Measurements from ENCODE around the gene MAPKAP1. TPM values are rescaled to one million over a fixed set of nuclear protein-coding genes. Genes with fewer than 3 reads are reported as not detected.

Gene MAPKAP1
- total and polyA plus RNA-seq, 2 experiments from 2014 or later: 68.5 to 74.5 TPM

DNA sequence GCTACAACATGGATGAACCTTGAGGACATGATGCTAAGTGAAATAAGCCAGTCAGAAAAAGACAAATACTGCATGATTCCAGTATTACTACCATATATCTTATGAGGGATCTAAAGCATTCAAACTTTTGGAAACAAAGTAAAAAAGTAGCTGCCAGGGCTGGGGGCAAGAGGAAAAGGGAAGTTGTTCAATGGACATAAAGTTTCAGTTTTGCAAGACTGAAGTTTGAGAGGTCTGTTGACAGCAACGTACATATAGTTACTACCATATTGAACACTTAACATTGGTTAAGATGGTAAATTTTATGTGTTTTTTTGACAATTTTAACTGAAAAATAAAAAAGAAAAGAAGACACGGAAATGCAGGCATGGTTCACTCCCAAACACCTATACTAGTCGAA, 77.6 kb downstream of the MAPKAP1 start:
- WGBS, 2 experiments (ENCODE audit: low coverage in 1 of 2, low lambda C conversion rate in 2 of 2, missing lambda C conversion rate in 2 of 2): 100% methylated on average over 3 of the region's 3 CpGs
- in situ Hi-C loops (cut with MboI): no loop called here
- Histone ChIP-seq H3F3A (ENCODE audit: insufficient read depth) (peaks cover 56% of the 10 kb centered on the region), H3K79me2 (ENCODE audit: insufficient read depth) (peaks cover 78% of the 10 kb centered on the region), H3K27me3 (replicated peaks; ENCODE audit: insufficient read depth) (no peaks in the 10 kb centered on the region), H2AFZ (no peak overlapping the region), H3K27ac (no peak overlapping the region), H3K9ac (no peak overlapping the region), H3K4me2 (ENCODE audit: unreplicated experiment) (no peak overlapping the region), H3K4me3 (no peak overlapping the region), H3K9me3 (ENCODE audit: low read depth) (no peaks in the 10 kb centered on the region), H3K36me3 (ENCODE audit: low read depth) (no peaks in the 10 kb centered on the region), H3K4me1 (ENCODE audit: insufficient read depth) (peaks cover 48% of the 10 kb centered on the region), H4K20me1 (ENCODE audit: insufficient read depth) (peaks cover 31% of the 10 kb centered on the region; the same call in 1 of the 2 replicates), H3K9me2 (ENCODE audit: insufficient read depth) (no peaks in the 10 kb centered on the region)
- no peak for TF ChIP-seq EZH2phosphoT487 (IDR thresholded peaks at IDR 0.05; ENCODE audit: insufficient read depth, low read depth)
- no peak for TF ChIP-seq EZH2 (IDR thresholded peaks at IDR 0.05; ENCODE audit: insufficient read depth, poor library complexity, severe bottlenecking)
- no peak for DNase-seq

DNA sequence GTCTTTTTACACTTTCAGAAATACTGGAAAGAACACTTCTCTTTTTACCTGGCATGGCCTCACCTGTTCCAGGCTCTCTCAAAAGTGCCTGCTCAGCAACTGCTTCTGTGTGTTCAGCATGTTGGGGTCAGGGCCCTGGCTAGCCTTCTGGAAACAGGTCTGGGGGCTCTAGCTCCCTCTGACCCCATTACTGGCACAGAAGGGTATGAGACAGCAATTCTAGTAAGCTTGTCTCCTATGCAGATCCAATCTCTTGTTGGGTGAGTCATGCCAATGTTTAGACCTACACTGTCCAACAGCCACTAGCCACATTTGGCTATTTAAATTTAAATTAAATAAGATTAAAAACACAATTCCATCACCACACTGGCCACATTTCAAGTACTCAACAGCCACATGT, 80.8 kb downstream of the MAPKAP1 start:
- DNase-seq: peak; percentile 40
- Histone ChIP-seq H3K9ac (no peak overlapping the region), H3K4me2 (ENCODE audit: unreplicated experiment) (no peak overlapping the region), H3K4me1 (ENCODE audit: insufficient read depth) (peaks cover 15% of the 10 kb centered on the region), H3F3A (ENCODE audit: insufficient read depth) (peaks cover 33% of the 10 kb centered on the region), H3K4me3 (no peak overlapping the region), H4K20me1 (ENCODE audit: insufficient read depth) (peaks cover 10% of the 10 kb centered on the region; the same call in 1 of the 2 replicates), H3K36me3 (ENCODE audit: low read depth) (no peaks in the 10 kb centered on the region), H3K79me2 (ENCODE audit: insufficient read depth) (peaks cover 72% of the 10 kb centered on the region), H3K27me3 (replicated peaks; ENCODE audit: insufficient read depth) (no peaks in the 10 kb centered on the region), H3K9me3 (ENCODE audit: low read depth) (no peaks in the 10 kb centered on the region), H3K9me2 (ENCODE audit: insufficient read depth) (no peaks in the 10 kb centered on the region), H2AFZ (no peak overlapping the region), H3K27ac (no peak overlapping the region)
- no peak for TF ChIP-seq EZH2phosphoT487 (IDR thresholded peaks at IDR 0.05; ENCODE audit: insufficient read depth, low read depth)
- TF ChIP-seq EZH2 (IDR thresholded peaks at IDR 0.05; ENCODE audit: insufficient read depth, poor library complexity, severe bottlenecking): no peak
- in situ Hi-C loops (cut with MboI): no loop called here

DNA sequence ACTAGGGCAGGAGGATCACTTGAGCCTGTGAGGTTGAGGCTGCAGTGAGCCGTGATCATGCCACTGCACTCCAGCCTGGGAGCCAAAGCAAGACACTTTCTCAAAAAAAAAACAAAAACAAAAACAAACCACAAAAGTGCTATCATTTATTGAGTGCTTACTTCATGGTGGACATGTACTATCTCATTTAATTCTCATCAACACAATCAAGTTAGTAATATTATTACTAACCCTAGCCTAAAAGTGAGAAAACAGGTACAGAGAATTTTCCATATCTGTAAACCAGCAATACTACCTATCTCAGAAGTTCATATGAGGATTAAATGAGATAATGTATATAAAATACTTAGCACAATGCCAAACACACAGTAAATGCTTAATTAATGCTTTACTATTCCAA, 85.8 kb downstream of the MAPKAP1 start:
- Histone ChIP-seq H3K27ac (no peak overlapping the region), H2AFZ (no peak overlapping the region), H3K4me2 (ENCODE audit: unreplicated experiment) (no peak overlapping the region), H3K9ac (no peak overlapping the region), H3K4me3 (no peak overlapping the region), H3F3A (ENCODE audit: insufficient read depth) (0 out of 2 replicates have a peak, but pooled peaks cover 9% of the 10 kb centered on the region), H4K20me1 (ENCODE audit: insufficient read depth) (no peaks in the 10 kb centered on the region), H3K4me1 (ENCODE audit: insufficient read depth) (peaks cover 2% of the 10 kb centered on the region; the same call in 1 of the 2 replicates), H3K79me2 (ENCODE audit: insufficient read depth) (peaks cover 75% of the 10 kb centered on the region), H3K36me3 (ENCODE audit: low read depth) (no peaks in the 10 kb centered on the region), H3K9me2 (ENCODE audit: insufficient read depth) (no peaks in the 10 kb centered on the region), H3K27me3 (replicated peaks; ENCODE audit: insufficient read depth) (no peaks in the 10 kb centered on the region), H3K9me3 (ENCODE audit: low read depth) (no peaks in the 10 kb centered on the region)
- no peak for DNase-seq
- WGBS, 2 experiments (ENCODE audit: low coverage in 1 of 2, low lambda C conversion rate in 2 of 2, missing lambda C conversion rate in 2 of 2): 93 to 100% methylated on average over 1 of the region's 1 CpG
- TF ChIP-seq EZH2phosphoT487 (IDR thresholded peaks at IDR 0.05; ENCODE audit: insufficient read depth, low read depth): no peak
- TF ChIP-seq EZH2 (IDR thresholded peaks at IDR 0.05; ENCODE audit: insufficient read depth, poor library complexity, severe bottlenecking): no peak
- in situ Hi-C loops (cut with MboI): no loop called here

DNA sequence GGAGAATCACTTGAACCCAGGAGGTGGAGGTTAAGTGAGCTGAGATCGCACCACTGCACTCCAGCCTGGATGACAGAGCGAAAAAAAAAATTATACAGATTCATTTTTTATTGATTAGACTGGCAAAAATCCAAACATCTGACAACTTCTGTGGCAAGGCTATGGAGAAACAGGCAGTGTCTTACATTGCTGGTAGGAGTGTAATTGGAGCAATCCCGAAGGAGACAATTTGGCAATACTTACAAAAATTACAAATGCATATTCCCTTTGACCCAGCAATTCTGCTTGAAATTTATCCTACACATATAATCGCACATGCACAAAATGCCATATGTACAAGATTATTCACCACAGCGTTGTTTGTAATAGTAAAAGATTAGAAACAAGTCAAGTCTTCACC, 86.8 kb downstream of the MAPKAP1 start:
- Histone ChIP-seq H4K20me1 (ENCODE audit: insufficient read depth) (no peaks in the 10 kb centered on the region), H3K27me3 (replicated peaks; ENCODE audit: insufficient read depth) (no peaks in the 10 kb centered on the region), H3K4me1 (ENCODE audit: insufficient read depth) (no peaks in the 10 kb centered on the region), H3K9ac (no peak overlapping the region), H3K79me2 (ENCODE audit: insufficient read depth) (peaks cover 75% of the 10 kb centered on the region), H2AFZ (no peak overlapping the region), H3K4me2 (ENCODE audit: unreplicated experiment) (no peak overlapping the region), H3K4me3 (no peak overlapping the region), H3K27ac (no peak overlapping the region), H3K36me3 (ENCODE audit: low read depth) (no peaks in the 10 kb centered on the region), H3F3A (ENCODE audit: insufficient read depth) (0 out of 2 replicates have a peak, but pooled peaks cover 9% of the 10 kb centered on the region), H3K9me3 (ENCODE audit: low read depth) (no peaks in the 10 kb centered on the region), H3K9me2 (ENCODE audit: insufficient read depth) (no peaks in the 10 kb centered on the region)
- TF ChIP-seq EZH2 (IDR thresholded peaks at IDR 0.05; ENCODE audit: insufficient read depth, poor library complexity, severe bottlenecking) (no peak), EZH2phosphoT487 (IDR thresholded peaks at IDR 0.05; ENCODE audit: insufficient read depth, low read depth) (no peak)
- in situ Hi-C loops (cut with MboI): no loop called here
- WGBS, 2 experiments (ENCODE audit: low coverage in 1 of 2, low lambda C conversion rate in 2 of 2, missing lambda C conversion rate in 2 of 2): 83 to 86% methylated on average over 5 of the region's 5 CpGs
- DNase-seq: no peak

DNA sequence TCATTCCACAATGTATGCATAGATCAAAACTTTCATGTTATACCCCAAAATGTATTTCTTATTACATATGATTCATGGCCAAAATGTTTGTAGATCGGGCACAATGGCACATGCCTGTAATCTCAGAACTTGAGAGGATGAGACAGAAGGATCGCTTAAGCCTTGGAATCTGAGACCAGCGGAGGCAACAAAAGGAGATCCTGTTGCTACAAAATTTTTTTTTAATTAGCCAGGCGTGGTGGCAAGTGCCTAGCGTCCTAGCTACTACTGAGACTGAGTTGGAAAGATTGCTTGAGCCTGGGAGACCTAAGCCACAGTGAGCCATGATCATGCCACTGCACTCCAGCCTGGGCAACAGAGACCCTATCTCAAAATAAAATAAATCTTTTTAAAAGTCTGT, 89.9 kb downstream of the MAPKAP1 start:
- no peaks in the 10 kb centered on the region for H4K20me1 ChIP-seq (ENCODE audit: insufficient read depth)

More for the DNA sequence above, 89.9 kb downstream of the MAPKAP1 start:
- no peak overlapping the region for H3K27ac ChIP-seq
- peaks cover 100% of the 10 kb centered on the region for H3K79me2 ChIP-seq (ENCODE audit: insufficient read depth)
- no peak overlapping the region for H3K4me2 ChIP-seq (ENCODE audit: unreplicated experiment)
- 88 to 89% methylated on average over 5 of the region's 5 CpGs for WGBS, 2 experiments (ENCODE audit: low coverage in 1 of 2, low lambda C conversion rate in 2 of 2, missing lambda C conversion rate in 2 of 2)
- no peaks in the 10 kb centered on the region for H3K9me2 ChIP-seq (ENCODE audit: insufficient read depth)
- no peaks in the 10 kb centered on the region for H3K9me3 ChIP-seq (ENCODE audit: low read depth)
- H3K9ac ChIP-seq: no peak overlapping the region
- H2AFZ ChIP-seq: no peak overlapping the region
- H3F3A ChIP-seq (ENCODE audit: insufficient read depth): 0 out of 2 replicates have a peak, but pooled peaks cover 9% of the 10 kb centered on the region
- in situ Hi-C loops (cut with MboI): no loop called here
- H3K4me1 ChIP-seq (ENCODE audit: insufficient read depth): no peaks in the 10 kb centered on the region
- TF ChIP-seq EZH2 (IDR thresholded peaks at IDR 0.05; ENCODE audit: insufficient read depth, poor library complexity, severe bottlenecking) (no peak), EZH2phosphoT487 (IDR thresholded peaks at IDR 0.05; ENCODE audit: insufficient read depth, low read depth) (no peak)
- H3K36me3 ChIP-seq (ENCODE audit: low read depth): no peaks in the 10 kb centered on the region
- H3K4me3 ChIP-seq: no peak overlapping the region
- no peak for DNase-seq
- no peaks in the 10 kb centered on the region for H3K27me3 ChIP-seq (replicated peaks; ENCODE audit: insufficient read depth)

All from GM23248 (cell line).